T-helper 17 cell (primary cell): ENCODE data around the gene GEMIN8. TPM values are rescaled to one million over a fixed set of nuclear protein-coding genes. Genes with fewer than 3 reads are reported as not detected.

Source experiments
- ATAC-seq: fragments of 150-1000 bp; cut with Tn5 transposase; 2 replicates; pipeline ENCODE4 v1.10.0; 2021; ENCODE audit warnings: mild to moderate bottlenecking, moderate library complexity
- DNase-seq, 3 donors: peaks; one replicate each; pipeline versions ENCODE4 v3.0.0 to v3.0.0-alpha.2; 2020 to 2021
- H3K9me3 ChIP-seq: one replicate; pipeline ENCODE4 v1.7.0; 2013; ENCODE audit warnings: low read length, mild to moderate bottlenecking; ENCODE audit not compliant: control insufficient read depth, poor library complexity, severe bottlenecking
- H3K27ac Mint-ChIP-seq: one replicate; pipeline ENCODE4 v1.8.0; 2022; ENCODE audit warnings: mild to moderate bottlenecking, moderate library complexity, mixed read lengths
- H3K27me3 Mint-ChIP-seq: one replicate; pipeline ENCODE4 v1.8.0; 2022; ENCODE audit warnings: mixed read lengths
- H3K36me3 Mint-ChIP-seq: one replicate; pipeline ENCODE4 v1.8.0; 2022; ENCODE audit warnings: low read depth, mixed read lengths
- H3K4me1 Mint-ChIP-seq: one replicate; pipeline ENCODE4 v1.8.0; 2022; ENCODE audit warnings: mild to moderate bottlenecking, mixed read lengths
- H3K4me3 Mint-ChIP-seq: one replicate; pipeline ENCODE4 v1.8.0; 2022; ENCODE audit warnings: mild to moderate bottlenecking, moderate library complexity, mixed read lengths
- total RNA-seq, 4 donors: library from RNA in 2 of 4; stranded (reverse) in 2 of 4; gene quantifications; one replicate each; pipeline ENCODE4 v1.2.3 and lab custom pipeline; 2022 to 2026

The GEMIN8 gene
- total RNA-seq, 2 donors from 2014 or later, result 16.4 to 16.8 TPM

DNA sequence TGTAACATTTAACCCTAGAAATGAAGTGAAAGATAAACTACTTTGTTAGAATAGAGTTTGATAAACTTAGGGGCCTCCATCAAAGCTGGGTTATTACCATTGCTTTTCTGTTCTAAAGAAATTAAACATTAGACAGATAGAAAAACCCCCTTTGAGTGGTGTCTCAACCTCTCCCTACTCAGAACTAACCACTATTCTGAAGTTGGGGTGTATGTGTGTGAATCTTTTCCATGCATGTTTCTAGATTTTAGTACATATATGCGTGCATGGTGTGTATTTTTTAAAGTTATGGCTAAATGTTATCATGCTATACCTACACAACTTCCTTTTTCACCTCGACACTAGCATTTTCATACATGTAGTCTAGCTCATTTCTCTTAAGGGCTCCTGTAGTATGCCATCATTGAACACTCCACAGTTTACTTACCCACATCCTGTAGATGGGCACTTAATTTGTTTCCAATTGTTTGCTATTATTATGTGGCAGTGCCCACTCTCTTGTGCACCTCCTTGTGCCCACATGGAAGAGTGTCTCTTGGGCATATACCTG, 25.7 kb downstream of the GEMIN8 start:
- Mint-ChIP-seq H3K4me3 (no peak overlapping the region), H3K4me1 (peaks cover 5% of the 10 kb centered on the region), H3K27ac (no peak overlapping the region), H3K36me3 (peaks cover 2% of the 10 kb centered on the region), H3K27me3 (no peaks in the 10 kb centered on the region)
- DNase-seq, result no peak
- no peak for ATAC-seq
- no peaks in the 10 kb centered on the region for H3K9me3 ChIP-seq

DNA sequence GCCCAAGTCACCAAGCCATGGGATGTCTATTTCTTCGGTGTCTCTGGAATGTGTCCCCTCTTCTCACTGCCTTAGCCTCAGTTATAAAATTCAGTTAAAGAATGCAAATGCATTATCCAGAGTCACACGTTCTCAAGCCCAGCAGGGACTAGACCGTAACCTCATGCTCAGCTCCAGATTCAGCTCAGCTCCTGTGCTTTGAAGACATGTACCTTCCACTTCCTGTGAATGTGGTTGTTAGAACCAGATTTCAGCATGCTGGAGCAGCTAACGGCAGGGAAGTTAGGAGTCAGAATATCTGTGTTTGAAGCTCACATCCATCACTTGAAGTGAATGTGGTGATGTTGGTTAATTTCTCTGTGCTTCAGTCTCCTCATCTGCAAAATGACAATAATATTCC, 26.7 kb downstream of the GEMIN8 start:
- H3K27me3 Mint-ChIP-seq, result no peaks in the 10 kb centered on the region
- H3K27ac Mint-ChIP-seq, result no peak overlapping the region
- no peaks in the 10 kb centered on the region for H3K9me3 ChIP-seq
- H3K4me1 Mint-ChIP-seq, result peaks cover 5% of the 10 kb centered on the region
- H3K4me3 Mint-ChIP-seq, result no peak overlapping the region
- H3K36me3 Mint-ChIP-seq, result no peaks in the 10 kb centered on the region
- no peak for ATAC-seq
- no peak for DNase-seq

GRCh38 chrX:13996650-13997049, 33.0 kb downstream of the GEMIN8 start:
- Mint-ChIP-seq H3K27me3 (no peaks in the 10 kb centered on the region), H3K4me1 (no peaks in the 10 kb centered on the region), H3K36me3 (no peaks in the 10 kb centered on the region), H3K4me3 (no peak overlapping the region), H3K27ac (no peak overlapping the region)
- ATAC-seq (no peak), DNase-seq (no peak)
- H3K9me3 ChIP-seq, result no peaks in the 10 kb centered on the region

DNA sequence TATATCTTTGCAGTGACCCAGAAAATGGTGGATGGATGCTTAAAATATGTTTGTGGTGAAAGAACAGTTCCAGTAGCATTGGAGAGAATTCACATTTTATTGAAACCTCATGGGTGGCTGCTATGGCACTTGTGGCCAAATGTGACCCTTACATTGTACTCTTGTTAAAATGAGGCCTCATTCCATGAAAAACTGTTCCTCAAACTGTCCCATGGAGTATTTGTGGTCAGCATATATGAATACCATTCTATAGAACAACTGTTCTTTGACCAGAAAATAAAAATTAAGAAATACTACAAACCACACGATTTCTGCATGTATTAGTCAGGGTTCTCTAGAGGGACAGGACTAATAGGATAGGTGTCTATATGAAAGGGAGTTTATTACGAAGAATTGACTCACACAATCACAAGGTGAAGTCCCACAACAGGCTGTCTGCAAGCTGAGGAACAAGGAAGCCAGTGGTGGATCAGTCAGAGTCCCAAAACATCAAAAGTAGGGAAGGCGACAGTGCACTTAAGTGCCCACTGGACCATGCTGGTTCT, 35.1 kb downstream of the GEMIN8 start:
- no peaks in the 10 kb centered on the region for H3K9me3 ChIP-seq
- ATAC-seq, result no peak
- Mint-ChIP-seq H3K4me1 (no peaks in the 10 kb centered on the region), H3K36me3 (no peaks in the 10 kb centered on the region), H3K4me3 (no peak overlapping the region), H3K27me3 (no peaks in the 10 kb centered on the region), H3K27ac (no peak overlapping the region)
- DNase-seq, result no peak

DNA sequence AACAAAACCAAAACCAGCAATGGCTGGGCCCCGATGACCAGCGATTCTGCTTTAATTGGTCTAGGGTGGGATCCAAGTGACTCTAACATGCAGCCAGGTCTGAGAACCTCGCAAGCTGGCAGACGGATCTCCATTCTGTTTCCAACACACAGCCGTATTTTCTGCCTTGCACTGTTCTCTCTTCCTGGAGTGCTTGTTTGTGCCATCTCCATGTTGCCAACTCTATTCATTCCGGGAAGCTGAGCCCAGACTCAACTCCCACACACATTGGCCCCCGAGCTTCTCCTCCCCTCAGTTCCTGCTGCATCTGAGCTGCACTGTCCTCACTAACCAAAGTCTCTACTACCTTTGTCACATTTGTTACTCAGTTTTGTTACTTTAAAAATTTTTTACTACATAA, 35.6 kb downstream of the GEMIN8 start:
- Mint-ChIP-seq H3K4me3 (no peak overlapping the region), H3K4me1 (no peaks in the 10 kb centered on the region), H3K36me3 (no peaks in the 10 kb centered on the region), H3K27me3 (no peaks in the 10 kb centered on the region), H3K27ac (no peak overlapping the region)
- DNase-seq, result no peak
- no peaks in the 10 kb centered on the region for H3K9me3 ChIP-seq
- ATAC-seq, result no peak

GRCh38 chrX:13990126-13990800, 39.4 kb downstream of the GEMIN8 start:
- Mint-ChIP-seq H3K4me1 (no peaks in the 10 kb centered on the region), H3K27ac (no peak overlapping the region), H3K4me3 (no peak overlapping the region), H3K27me3 (no peaks in the 10 kb centered on the region), H3K36me3 (no peaks in the 10 kb centered on the region)
- ATAC-seq (no peak), DNase-seq (no peak)
- H3K9me3 ChIP-seq, result no peaks in the 10 kb centered on the region

DNA sequence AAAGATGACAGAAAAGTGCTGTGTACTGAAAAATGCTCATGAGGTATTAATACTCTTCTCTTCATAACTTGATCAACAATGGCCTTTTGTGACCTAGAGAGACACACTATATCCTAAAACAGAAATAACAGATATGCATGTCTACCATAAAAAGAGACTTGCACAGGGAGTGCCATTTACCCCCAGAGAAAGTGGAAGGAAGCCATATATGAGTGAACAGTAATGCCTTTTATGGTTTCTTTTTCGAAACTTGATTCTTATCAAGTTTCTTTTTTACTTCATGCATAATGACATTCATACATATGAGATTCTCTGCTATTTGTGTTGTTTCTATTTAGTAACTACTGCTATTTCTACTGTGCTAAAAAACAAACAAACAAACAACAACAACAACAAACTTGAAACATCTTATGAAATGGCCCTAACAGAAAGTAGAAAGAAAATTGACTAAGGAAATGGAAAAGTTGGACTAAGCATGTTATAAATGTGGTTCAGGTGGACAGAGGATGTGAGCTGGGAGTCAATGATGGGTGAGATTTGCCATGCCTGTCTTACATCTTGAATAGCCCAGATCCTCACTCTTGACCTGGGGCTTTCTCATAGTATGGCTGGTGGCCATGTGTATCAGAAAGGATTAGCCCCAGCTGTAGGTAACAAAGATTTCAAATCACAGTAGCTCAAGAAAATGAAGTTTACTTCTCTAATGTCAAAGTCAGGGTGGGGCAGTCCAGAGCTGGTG, 43.8 kb downstream of the GEMIN8 start:
- Mint-ChIP-seq H3K4me1 (no peaks in the 10 kb centered on the region), H3K36me3 (no peaks in the 10 kb centered on the region), H3K4me3 (no peak overlapping the region), H3K27ac (no peak overlapping the region), H3K27me3 (no peaks in the 10 kb centered on the region)
- DNase-seq (no peak), ATAC-seq (no peak)
- no peaks in the 10 kb centered on the region for H3K9me3 ChIP-seq

DNA sequence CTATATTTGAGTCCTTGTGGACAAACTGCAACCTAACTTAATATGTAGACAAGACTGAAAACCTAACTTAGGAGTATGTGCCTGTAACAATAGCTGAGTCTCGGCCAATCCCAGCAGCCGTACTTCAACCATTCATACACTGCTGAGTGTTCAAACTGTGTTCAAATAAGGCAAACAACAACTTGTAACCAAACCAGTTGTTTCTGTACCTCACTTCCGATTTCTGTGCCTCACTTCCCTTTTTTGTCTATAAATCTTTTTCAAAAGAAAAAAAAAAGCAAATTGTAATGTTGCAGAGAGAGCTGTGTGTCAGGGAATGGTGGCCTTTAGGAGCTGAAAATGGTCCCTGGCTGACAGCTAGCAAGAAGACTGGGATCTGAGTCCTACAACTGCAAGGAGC, 46.0 kb downstream of the GEMIN8 start:
- ATAC-seq (no peak), DNase-seq (no peak)
- Mint-ChIP-seq H3K4me1 (no peaks in the 10 kb centered on the region), H3K27ac (no peak overlapping the region), H3K4me3 (no peak overlapping the region), H3K27me3 (no peaks in the 10 kb centered on the region), H3K36me3 (no peaks in the 10 kb centered on the region)
- H3K9me3 ChIP-seq, result no peaks in the 10 kb centered on the region

DNA sequence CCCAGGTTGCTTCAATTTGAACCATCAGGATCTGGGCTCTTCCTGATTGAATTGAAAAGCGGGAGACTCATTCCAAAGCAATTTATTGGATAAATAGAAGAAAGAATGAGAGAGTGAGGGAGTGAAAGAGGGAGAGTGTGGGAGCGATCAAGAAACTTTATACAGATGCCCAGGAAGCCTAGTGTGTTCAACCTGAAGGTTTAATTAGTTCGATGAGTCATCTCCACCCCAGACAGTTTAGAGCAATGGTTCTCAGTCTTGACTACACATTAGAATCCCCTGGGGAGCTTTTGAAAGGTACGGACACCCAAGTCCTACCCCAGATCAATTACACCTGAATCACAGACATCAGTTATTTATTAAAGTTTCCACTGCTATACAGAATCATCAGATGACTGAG, 61.5 kb downstream of the GEMIN8 start:
- H3K36me3 Mint-ChIP-seq, result no peaks in the 10 kb centered on the region
- H3K4me1 Mint-ChIP-seq, result no peaks in the 10 kb centered on the region
- no peaks in the 10 kb centered on the region for H3K9me3 ChIP-seq
- ATAC-seq (no peak), DNase-seq (no peak)
- no peaks in the 10 kb centered on the region for H3K27me3 Mint-ChIP-seq
- H3K4me3 Mint-ChIP-seq, result no peak overlapping the region
- H3K27ac Mint-ChIP-seq, result no peak overlapping the region

GRCh38 chrX:13967636-13968035, 62.1 kb downstream of the GEMIN8 start:
- H3K4me1 Mint-ChIP-seq, result no peaks in the 10 kb centered on the region
- no peaks in the 10 kb centered on the region for H3K9me3 ChIP-seq
- no peak overlapping the region for H3K4me3 Mint-ChIP-seq
- no peaks in the 10 kb centered on the region for H3K36me3 Mint-ChIP-seq
- DNase-seq (no peak), ATAC-seq (no peak)
- H3K27me3 Mint-ChIP-seq, result no peaks in the 10 kb centered on the region
- no peak overlapping the region for H3K27ac Mint-ChIP-seq

DNA sequence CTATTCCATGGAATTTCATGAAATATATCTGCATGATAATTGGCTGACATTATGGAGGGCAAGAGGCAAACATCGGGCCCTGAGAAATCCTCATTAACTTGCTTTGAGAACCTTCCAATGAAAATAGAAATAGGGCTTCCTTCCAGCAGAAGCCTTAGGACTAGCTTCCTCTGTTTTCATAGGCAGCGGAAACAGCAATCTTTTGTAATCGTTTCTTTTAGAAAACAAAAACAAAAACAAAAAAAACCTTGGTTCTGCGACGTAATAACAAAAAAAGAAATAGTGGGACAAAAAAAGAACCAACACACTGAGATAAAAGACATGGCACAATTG, 62.9 kb downstream of the GEMIN8 start:
- Mint-ChIP-seq H3K27ac (no peak overlapping the region), H3K4me1 (no peaks in the 10 kb centered on the region), H3K27me3 (no peaks in the 10 kb centered on the region), H3K4me3 (no peak overlapping the region), H3K36me3 (no peaks in the 10 kb centered on the region)
- ATAC-seq (no peak), DNase-seq (no peak)
- H3K9me3 ChIP-seq, result no peaks in the 10 kb centered on the region

DNA sequence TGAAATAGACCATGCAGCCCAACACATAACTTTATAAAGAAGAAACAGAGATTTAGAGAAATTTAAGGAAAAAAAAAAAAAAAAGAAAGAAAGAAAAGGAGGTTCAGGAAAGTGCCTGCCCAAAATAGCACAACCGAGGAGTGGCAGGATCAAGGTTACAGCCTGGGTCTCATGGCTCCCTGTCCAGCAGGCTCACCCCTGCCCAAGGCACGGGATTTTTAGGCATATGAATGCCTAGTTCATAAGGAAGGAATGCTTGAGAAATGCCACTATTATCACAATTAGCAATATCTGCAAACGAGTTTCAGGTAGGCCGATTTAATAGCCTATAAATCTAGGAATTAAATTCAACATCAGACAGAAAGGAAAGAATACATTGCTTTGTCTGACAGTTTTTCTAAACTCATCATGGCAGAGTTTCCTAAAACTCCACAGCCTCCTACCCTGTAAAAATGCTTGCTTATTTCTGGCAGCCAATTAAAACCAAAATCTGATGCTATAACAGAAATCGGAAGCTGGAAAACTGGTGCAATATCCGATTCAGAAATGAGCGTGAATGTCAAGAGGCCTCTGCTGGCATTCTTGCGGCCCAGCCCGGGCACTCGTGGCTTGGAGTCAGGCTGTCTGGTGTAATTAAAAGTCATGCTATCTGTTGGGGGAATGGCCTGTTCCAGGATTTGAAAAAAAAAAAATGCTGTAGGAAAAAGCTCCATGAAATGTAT, 63.5 kb downstream of the GEMIN8 start:
- Mint-ChIP-seq H3K4me1 (no peaks in the 10 kb centered on the region), H3K27ac (no peak overlapping the region), H3K36me3 (no peaks in the 10 kb centered on the region), H3K4me3 (no peak overlapping the region), H3K27me3 (no peaks in the 10 kb centered on the region)
- ATAC-seq (no peak), DNase-seq (no peak)
- H3K9me3 ChIP-seq, result no peaks in the 10 kb centered on the region

GRCh38 chrX:13965531-13965930, 64.2 kb downstream of the GEMIN8 start:
- Mint-ChIP-seq H3K27me3 (no peaks in the 10 kb centered on the region), H3K36me3 (no peaks in the 10 kb centered on the region), H3K4me1 (no peaks in the 10 kb centered on the region), H3K4me3 (no peak overlapping the region), H3K27ac (no peak overlapping the region)
- DNase-seq, result no peak
- ATAC-seq, result no peak
- H3K9me3 ChIP-seq, result no peaks in the 10 kb centered on the region
